HG02588 (cell line): Measurements from ENCODE around the gene CLEC4E.
"Not testable (repeated sequence)": the region's sequence is repeated elsewhere in the genome, so short reads cannot be mapped to it uniquely, and the experiment has no call there.

Experiments
- ATAC-seq: cut with Tn5 transposase; IDR thresholded peaks from one replicate; pipeline ENCODE4 v1.9.1; 2021; ENCODE audit warnings: mild to moderate bottlenecking, moderate library complexity; ENCODE audit not compliant: unreplicated experiment

Gene CLEC4E

GRCh38 chr12:8541562-8541961 is 857 bp upstream of the CLEC4E start:
- no peak for ATAC-seq

DNA sequence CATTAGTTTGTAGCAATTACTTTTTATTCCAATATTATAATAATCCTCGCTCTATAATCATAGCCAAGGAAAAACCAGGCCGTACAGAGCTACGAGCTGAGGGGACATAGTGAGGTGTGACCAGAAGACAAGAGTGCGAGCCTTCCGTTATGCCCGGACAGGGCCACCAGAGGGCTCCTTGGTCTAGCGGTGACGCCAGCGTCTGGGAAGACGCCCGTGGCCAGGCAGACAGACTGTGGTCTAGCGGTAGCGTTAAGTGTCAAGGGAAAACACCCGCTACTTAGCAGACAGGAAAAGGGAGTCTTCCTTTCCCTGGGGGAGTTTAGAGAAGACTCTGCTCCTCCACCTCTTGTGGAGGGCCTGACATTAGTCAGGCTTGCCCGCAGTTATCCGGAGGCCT is 2.9 kb downstream of the CLEC4E start:
- not testable (repeated sequence) for ATAC-seq

DNA sequence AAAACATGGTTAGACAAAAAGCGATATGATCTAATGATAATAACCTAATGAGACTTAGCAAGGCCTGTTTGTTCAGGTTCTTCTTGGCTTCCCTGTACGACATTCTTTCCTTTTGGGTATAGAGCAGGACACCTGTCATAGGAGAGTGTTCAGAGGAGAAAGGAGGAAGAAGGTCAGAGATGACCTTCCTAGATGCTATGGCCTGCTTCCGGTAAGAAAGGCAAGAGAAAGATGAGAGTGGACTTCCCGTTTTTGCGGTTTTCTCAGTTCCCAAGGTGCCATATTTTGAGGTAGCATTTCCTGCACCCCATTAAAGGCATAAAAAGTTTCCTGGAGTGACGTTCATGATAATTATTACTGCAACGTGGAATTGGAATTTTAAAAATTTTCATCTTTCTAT is 8.7 kb downstream of the CLEC4E start:
- no peak for ATAC-seq

DNA sequence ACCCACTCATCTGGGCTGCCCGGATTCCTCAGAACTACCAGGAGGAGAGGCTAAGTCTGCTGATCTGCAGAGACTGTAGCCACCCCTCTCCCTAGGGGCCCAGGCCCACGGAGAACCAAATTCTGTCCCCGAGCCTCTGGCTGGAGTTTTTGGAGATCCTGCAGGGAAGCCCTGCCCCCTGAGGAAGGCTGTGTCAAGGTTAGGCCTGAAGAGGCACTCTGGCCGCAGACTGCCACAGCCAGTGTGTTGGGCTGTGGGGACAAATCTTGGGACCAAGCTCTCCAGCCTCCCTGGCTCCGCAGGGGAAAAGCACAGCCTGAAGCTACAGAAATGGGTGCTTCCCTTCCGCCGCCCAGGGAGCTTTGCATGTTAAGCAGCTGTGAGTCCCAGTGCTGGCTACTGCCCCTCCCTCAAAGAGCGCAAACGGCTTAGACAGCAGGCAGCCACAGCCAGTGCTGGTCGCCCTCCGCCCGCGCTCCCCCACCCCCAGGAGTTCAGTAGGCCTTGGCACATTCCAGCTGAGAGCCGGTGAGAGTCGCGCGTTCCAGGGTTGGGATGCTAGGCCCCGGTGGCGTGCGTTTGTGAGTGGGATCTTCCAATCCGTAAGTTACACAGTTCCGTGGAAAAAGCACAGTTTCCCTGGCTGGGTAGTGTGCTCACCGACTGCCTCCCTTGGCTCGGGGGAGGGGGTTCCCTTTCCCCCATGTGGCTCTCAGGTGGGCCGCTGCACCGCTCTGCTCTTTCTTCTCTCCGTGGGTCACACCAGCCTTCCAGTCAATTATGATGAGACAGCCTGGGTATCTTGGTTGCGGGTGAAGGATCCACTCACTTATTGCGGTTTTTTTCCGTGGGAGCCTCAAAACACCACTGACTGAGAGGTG is 13.2 kb downstream of the CLEC4E start:
- no peak for ATAC-seq

DNA sequence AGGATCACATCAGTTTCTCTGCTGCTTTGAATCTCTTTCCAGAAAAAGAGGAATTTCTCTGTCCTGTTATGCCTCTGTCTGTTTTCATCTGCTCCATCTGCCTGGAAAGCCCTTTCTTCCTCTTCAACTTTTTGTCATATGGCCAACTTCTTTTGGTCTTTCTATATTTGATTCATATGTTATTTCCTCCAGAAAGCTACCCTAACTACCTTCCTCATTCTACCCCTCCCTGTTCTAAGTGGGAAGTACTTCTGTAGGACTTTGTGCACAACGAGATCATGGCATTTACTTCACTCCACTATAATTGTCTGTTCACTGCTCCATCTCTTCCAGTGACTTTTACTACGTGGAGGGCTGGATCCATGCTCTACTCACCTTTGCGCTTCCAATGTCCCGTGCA is 21.5 kb downstream of the CLEC4E start:
- ATAC-seq: no peak

DNA sequence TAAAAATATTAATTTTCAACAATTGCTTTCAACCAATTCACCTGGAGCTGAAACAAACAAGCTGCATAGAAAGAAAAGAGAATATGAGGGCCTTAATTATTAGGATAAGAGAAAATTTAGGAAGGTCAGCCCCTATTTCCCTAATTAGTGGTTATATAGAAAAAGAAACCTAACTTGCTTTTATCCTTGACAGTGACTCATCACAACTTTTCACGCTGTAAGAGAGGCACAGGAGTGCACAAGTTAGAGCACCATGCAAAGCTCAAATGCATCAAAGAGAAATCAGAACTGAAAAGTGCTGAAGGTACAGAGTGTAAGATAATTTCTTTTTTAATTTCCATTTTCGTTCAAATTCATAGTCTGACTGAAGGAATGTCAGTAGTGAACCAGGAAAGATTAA is 22.7 kb downstream of the CLEC4E start:
- ATAC-seq: no peak

DNA sequence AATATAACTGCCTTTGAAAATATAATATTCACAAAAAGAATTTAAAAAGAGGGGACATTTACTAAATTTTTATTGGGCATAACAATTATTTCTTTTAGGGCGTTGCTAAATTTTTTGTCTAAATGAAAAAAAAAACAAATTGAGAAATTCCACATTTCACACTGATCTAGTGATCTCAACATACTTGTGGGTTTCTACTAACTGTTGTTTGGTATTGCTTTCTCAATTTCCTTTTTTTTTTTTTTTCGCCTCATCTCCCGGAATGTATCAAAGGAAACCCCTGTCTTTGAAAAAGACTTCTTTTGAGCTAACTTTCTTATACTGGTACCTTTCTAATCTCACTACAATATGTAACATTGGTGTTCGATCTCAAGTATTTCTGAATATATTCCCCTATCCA is 27.4 kb downstream of the CLEC4E start, which contains the start of gene CLEC4D:
CLEC4D (plus strand) TSS at position 248 of the 400 bp plus-strand sequence. CDS start 230 bp downstream, outside the sequence.
- no peak for ATAC-seq

DNA sequence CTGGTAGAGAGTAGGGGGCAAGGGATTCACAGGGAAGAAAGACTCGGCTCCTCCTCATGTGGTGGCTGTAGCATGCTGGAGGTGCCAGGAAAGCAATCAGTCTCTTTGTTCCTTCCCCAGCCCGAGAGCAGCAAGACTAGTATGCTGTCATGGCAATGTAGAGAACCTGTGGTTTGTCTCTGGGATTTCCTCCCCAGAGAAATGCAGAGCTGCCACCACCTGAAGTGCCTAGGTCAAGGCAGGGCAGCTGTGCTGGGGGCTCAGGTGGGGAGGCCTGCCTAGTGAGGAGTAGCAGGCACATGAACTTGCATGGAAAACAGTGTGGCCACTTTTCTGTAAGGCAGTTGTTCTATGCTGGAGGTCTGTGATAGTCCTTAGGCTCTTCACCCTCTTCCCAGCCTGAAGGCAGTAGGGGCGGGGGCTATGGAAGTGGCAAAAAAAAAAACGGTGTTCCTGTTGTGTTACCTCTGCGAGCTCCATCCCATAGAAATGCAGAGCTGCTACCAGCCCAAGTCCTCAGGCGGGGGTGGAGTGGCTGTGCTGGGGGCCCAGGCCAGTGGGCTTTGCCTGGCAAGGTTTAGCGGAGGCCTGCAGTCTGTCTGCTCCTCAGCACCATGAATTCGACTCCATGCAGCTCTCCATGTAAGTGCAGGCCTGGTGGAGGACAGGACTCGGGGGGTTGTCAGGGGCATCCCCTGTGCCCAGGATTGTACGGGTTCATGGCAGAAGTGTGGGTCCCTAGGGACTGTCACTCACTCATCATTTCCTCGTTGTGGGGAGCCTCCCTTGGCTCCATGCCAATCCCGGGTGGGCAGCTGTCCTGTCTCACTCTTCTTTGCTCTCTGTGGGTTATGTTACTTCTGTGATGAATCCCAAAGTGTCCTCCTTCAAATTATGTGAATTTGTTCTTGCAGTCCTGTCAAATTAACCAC is 31.5 kb downstream of the CLEC4E start:
- peak; percentile 46 for ATAC-seq

- no peak for ATAC-seq
These were observed 32.5 kb downstream of the CLEC4E start for GRCh38 chr12:8508223-8508622.

DNA sequence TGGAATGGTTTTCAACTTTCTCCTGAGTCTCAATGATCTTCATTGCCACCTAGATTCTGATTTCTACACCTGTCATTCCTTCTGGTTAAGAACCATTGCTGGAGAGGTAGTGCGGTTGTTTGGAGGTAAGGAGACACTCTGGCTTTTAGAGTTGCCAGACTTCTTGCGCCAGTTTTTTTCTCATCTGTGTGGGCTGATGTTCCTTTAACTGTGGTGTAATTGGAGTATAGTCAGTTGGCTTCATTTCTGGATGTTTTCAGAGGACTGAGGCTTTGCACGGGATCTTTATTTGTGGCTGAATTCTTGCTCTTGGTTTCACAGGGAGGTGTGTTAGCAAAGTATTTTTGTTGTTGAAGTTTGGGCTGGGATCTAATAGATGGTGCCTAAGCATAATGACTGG is 33.1 kb downstream of the CLEC4E start:
- no peak for ATAC-seq

DNA sequence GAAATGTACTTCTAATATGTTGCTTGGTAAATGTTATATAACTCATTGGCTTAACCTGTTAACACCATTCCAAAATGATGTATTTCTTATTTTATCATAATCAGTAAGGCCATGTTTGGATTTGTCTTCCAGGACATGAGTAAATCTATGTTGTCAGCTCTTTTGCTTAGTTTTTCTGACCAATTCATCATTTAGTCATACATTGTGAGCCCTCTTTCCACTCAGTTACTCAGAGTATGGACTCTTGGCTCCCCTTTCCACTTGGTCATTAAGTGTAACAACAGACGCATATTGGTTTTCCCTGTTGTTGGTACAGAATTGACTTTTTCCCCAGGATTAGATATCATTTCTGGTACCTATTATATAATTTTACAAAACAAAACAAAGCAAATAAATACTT is 36.4 kb downstream of the CLEC4E start:
- no peak for ATAC-seq

DNA sequence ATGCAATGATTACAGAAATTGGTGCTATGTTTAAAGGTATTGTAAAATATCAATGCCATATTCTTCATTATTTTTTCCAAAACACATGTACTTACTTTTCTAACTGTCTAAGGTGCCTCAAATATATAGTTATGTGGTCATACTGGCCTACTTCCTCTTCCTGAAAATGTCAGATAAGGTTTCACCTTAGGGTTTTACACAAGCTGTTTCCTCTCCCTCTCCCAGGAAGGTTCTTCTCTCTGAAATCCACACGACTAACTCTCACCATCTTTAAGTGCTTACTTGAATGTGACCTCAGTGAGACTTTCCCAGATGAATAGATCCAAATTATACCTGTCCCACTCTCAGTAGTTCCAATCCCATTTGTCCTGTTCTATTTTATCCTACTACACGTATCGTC is 39.0 kb downstream of the CLEC4E start:
- ATAC-seq: no peak

DNA sequence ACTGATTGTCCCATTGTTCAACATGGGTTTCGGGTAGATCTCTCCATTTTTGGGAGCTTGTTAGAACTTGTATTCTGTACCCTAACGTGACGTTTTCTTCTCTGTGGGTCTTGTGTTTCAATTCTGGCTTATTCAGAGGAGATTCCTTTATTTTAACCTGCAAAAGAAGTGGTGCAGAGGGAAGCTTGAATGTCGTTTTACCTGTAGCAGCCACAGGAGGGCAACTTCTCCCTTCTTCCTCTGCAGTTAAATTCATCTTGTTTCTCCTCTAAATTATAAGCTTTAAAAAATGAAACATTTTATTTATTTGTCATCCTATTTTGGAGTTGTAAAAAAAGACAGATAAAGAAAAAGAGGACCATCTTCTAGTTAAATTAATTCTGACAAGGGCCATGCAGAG is 41.1 kb downstream of the CLEC4E start:
- no peak for ATAC-seq

DNA sequence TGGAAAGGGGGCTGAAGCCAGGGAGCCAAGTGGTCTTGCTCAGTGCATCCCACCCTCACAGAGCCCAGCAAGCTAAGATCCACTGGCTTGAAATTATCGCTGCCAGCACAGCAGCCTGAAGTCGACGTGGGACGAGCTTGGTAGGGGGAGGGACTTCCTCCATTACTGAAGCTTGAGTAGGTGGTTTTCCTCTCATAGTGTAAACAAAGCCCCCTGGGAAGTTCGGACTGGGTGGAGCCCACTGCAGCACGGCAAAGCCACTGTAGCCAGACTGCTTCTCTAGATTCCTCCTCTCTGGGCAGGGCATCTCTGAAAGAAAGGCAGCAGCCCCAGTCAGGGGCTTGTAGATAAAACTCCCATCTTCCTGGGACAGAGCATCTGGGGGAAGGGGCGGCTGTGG is 44.6 kb downstream of the CLEC4E start:
- not testable (repeated sequence) for ATAC-seq

GRCh38 chr12:8495671-8496070 is 45.0 kb downstream of the CLEC4E start:
- not testable (repeated sequence) for ATAC-seq

GRCh38 chr12:8493084-8493483 is 47.6 kb downstream of the CLEC4E start:
- ATAC-seq: peak; percentile 99

DNA sequence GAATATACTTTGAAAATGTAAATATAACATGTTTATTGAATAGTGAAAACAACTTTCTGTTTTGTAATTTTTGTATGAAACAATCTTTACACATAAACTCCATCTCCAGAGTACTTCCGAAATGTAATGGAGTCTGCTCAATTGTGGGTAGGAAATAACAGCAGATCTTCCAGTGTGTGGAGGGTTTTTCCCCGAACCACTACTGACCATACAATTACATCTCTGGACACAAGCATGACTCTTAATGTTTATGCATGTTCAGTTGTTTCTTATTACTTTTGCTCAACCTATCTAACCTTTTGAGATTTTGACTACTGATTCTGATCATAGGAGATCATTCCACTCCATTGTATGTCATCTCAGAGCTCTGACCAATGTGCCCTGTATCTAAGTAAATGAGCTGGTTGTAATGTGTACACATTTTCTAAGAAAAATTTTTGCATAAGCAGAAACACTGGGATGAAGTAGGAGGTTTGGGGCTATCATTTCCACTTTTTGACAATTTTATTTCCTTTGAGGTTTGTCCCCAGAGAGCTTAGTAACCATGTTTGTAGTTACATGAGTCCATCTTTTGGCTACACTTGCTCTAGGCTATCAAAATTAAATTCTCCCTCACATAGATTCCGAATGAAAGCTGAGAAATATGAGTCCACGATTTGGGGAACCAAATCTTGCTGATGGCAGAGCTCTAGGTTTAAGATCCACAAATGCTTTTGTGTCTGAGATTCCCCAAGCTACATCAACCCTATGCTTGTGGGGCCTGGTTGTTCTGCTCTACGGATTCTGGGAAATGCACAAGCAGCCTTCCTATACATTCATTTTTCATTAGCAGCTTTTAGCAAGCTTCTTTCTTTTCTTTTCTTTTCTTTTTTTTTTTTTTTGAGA is 48.8 kb downstream of the CLEC4E start:
- ATAC-seq: no peak
